Renal pelvis (tissue), 12 donors: ENCODE measurements around the gene KRTAP5-4. TPM values are rescaled to one million over a fixed set of nuclear protein-coding genes. Genes with fewer than 3 reads are reported as not detected.
A peak's percentile ranks its signal among the peaks of the same experiment; 100 is the strongest.
"Not testable (repeated sequence)": the region's sequence is repeated elsewhere in the genome, so short reads cannot be mapped to it uniquely, and the experiment has no call there.

Experiments used
- DNase-seq: peaks from one replicate; pipeline ENCODE4 v3.0.0-alpha.2; 2013
- long read RNA-seq, 16 experiments: transcript quantifications; one replicate each; lab custom pipeline, GENCODE V29; 2026
- polyA plus RNA-seq, 3 donors: library from polyadenylated mRNA; unstranded; fragments of 120-200 nt; gene quantifications; one replicate each; pipeline ENCODE4 v1.2.1, GENCODE V29; 2013; ENCODE audit not compliant: insufficient read length in 3 of 3

The KRTAP5-4 gene, protein sequence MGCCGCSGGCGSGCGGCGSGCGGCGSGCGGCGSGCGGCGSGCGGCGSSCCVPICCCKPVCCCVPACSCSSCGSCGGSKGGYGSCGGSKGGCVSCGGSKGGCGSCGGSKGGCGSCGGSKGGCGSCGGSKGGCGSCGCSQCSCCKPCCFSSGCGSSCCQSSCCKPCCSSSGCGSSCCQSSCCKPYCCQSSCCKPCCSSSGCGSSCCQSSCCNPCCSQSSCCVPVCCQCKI
- polyA plus RNA-seq = not detected
- long read RNA-seq, donor 1 = 0 reads
- long read RNA-seq, donor 2 = 0 reads
- long read RNA-seq, donor 3 = 0 reads
- long read RNA-seq, donor 4 = 0 reads
- long read RNA-seq, donor 5 = 0 reads
- long read RNA-seq, donor 6 = 0 reads
- long read RNA-seq, donor 7 = 0 reads
- long read RNA-seq, donor 8, partial matches to known transcripts = 0 of 1 reads
- long read RNA-seq, donor 8, other reads (novel, unspliced or antisense) = 0 of 1 reads
- long read RNA-seq, donor 9 = 0 reads
- long read RNA-seq, donor 10 = 0 reads
- long read RNA-seq, donor 11 = 0 reads
- long read RNA-seq, donor 12 = 0 reads
- long read RNA-seq, donor 13 = 0 reads
- long read RNA-seq, donor 14 = 0 reads
- long read RNA-seq, donor 15 = 0 reads
- long read RNA-seq, donor 16 = 0 reads

DNA sequence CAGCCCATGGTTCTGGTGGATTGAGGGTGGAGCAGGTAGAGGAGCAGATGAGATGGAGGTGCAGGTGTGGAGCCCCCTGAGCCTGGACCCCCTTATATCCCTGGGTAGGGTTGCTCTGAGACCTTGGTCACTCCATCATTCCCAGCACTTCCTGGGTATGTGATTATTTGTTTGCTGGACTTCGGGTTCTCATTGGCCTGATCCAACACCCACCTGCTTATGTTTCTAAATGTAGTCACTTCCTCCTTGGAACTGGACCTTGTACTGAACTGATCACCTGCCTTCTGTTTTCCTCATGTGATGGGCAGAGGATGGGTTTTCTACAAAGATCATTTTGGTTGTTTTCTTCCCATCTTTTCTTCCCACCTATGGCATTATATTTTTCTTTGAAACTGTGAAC lies at the start of gene KRTAP5-4:
Gene KRTAP5-4, minus strand, starts transcription at position 53 of the 400 bp plus-strand sequence. Its CDS starts 45 bp downstream, at position 8.
- no peak for DNase-seq

DNA sequence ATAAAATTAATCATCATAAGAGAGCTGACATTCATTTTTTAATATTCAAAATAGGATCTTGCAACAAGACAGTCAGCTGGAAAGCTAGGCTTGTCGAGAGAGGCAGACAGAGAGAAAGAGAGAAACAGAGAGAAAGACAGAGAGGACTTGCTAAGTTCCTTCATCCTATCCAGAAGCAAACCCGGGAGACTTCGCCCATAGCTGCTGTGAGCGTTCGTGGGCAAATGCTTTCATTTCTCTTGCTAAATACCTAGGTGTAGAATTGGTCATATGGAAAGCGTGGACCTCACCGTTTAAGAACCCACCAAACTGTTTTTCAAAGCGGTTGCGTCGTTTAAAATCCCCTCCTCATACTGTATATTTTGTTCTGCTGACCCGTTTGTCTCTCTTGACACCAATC lies 49.7 kb upstream of the KRTAP5-4 start:
- no peak for DNase-seq

GRCh38 chr11:1670905-1671371 lies 49.0 kb upstream of the KRTAP5-4 start:
- no peak for DNase-seq

DNA sequence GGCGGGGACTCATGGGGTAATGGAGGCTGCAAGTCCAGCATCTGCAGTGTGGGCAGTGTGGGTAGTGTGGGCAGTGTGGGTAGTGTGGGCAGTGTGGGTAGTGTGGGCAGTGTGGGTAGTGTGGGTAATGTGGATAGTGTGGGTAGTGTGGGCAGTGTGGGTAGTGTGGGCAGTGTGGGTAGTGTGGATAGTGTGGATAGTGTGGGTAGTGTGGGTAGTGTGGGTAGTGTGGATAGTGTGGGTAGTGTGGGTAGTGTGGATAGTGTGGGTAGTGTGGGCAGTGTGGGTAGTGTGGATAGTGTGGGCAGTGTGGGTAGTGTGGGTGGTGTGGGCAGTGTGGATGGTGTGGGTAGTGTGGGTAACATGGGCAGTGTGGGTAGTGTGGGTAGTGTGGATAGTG lies 48.5 kb upstream of the KRTAP5-4 start:
- DNase-seq = not testable (repeated sequence)

DNA sequence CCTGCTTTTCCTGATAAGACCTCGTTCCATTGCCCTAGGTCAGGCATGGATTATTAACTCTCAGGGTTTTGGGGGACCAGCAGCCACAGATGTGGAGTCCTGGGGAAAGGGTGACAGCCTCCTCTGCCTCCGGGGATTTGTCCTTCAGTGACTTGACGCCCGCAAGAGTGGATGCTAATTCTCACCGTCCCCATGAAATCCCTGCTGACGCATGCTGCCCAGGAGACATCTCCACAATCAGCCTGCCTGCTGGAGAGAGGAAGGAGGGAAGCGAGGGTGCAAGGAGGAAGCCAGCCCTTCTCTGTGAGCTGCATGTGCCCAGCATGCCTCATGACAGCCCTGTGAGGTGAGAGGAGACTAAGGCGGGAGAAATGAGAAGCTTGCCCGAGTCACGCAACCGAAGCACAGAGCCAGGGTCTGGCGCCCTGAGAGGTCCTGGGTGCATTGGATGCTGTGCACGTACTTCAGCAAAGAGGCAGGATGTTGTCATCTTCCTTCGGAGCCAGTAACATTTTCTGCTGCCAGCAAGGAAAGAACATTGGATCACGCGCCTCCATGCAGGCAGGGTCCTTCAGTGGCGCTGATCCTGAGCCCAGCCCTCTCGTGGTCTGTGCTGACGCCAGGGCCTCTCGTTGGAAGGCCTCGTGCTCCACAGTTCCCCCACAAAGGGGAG lies 47.7 kb upstream of the KRTAP5-4 start:
- DNase-seq = no peak

GRCh38 chr11:1668911-1669473 lies 47.1 kb upstream of the KRTAP5-4 start:
- no peak for DNase-seq

- peak; percentile 77 for DNase-seq
These were observed 46.0 kb upstream of the KRTAP5-4 start for GRCh38 chr11:1667906-1668305.

GRCh38 chr11:1667121-1667850 lies 45.3 kb upstream of the KRTAP5-4 start:
- no peak for DNase-seq

GRCh38 chr11:1665313-1665712 lies 43.4 kb upstream of the KRTAP5-4 start:
- no peak for DNase-seq

GRCh38 chr11:1662699-1663283 lies 40.9 kb upstream of the KRTAP5-4 start:
- DNase-seq = not testable (repeated sequence)

GRCh38 chr11:1661454-1662269 lies 39.7 kb upstream of the KRTAP5-4 start:
- DNase-seq = not testable (repeated sequence)

DNA sequence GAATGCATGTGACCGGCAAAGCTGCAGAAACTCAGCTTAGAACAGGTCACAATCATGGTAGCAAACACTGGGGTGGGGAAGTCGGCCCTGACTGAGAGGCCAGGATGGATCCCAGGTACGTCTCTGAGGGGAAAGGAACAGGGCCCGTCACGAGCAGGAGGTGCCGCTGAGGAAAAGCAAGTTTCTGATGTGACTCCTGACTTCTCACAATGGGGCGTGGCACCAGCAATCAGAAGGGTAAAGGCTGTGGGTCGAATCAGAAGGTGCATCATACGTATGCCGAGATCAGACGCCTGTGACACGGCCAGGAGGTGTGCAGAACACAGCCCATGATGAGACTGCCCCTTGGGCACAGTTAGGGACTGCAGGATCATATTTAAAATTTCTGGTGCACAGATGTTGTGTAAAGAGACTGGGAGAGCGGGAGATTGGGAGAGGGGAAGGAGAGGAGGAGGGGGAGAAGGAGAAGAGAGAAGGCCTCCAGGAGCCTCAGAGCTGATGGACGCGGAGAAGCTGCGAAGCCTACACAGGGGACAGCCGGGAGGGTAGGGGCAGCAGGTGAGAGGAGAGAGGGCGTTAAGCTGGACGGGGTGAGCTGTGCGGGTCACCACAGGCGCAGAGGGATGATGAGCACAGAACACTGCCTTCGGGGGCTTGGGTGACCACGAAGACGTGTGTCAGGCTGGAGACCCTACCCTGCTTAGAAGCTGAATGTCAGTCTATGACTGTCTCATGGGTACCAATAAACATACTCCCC lies 38.4 kb upstream of the KRTAP5-4 start:
- DNase-seq = no peak

DNA sequence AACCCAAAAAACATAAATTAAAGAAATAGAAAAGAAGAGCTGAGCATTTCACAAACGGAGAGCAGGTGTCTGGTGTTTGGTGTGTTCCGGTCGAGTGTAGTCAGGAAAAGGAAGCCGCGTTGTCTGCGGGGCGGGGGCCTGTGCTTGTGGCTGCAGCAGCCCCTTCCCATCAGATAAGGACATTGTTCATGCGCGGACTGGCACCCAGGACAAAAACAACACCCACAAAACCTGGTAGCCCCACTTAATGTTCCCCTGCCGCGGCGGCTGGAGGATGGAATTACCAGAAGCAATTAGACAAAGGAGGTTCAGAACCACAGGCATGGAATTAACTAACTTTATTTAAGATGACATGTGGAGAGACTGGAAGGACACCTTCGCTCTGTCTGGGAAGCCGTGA lies 37.6 kb upstream of the KRTAP5-4 start:
- DNase-seq = no peak

DNA sequence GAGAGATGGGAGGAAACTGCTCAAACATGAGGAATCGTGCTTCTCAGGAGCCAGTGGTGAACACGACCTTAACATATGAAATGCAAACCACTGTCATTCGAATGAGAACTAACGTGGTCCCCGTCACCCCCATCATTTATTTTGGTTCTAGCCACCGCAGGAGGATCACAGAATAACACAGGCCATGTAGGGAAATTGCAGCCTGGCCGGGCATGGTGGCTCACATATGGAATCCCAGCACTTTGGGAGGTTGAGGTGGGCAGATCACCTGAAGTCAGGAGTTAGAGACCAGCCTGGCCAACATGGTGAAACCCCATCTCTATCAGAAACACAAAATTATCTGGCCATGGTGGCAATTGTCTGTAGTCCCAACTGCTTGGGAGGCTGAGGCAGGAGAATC lies 34.7 kb upstream of the KRTAP5-4 start:
- DNase-seq = no peak

DNA sequence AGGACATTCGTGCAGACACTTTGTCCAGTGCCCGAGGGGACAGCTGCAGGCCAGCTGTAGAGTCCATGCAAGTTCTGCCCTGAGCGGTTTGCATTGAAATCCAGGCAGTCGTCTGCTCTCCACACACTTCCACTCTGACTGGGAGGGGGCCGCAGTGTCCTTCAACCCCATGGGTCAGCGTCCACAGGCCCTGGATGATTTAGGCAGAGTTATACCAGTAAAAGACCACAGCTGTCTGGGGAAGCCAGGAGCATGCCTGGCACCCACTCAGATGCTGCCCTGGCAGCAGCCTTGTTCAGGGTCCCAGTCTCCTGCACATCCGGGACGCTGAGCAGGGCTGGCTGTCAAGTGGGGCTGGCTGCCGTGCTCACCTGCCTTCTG lies 34.1 kb upstream of the KRTAP5-4 start:
- no peak for DNase-seq

DNA sequence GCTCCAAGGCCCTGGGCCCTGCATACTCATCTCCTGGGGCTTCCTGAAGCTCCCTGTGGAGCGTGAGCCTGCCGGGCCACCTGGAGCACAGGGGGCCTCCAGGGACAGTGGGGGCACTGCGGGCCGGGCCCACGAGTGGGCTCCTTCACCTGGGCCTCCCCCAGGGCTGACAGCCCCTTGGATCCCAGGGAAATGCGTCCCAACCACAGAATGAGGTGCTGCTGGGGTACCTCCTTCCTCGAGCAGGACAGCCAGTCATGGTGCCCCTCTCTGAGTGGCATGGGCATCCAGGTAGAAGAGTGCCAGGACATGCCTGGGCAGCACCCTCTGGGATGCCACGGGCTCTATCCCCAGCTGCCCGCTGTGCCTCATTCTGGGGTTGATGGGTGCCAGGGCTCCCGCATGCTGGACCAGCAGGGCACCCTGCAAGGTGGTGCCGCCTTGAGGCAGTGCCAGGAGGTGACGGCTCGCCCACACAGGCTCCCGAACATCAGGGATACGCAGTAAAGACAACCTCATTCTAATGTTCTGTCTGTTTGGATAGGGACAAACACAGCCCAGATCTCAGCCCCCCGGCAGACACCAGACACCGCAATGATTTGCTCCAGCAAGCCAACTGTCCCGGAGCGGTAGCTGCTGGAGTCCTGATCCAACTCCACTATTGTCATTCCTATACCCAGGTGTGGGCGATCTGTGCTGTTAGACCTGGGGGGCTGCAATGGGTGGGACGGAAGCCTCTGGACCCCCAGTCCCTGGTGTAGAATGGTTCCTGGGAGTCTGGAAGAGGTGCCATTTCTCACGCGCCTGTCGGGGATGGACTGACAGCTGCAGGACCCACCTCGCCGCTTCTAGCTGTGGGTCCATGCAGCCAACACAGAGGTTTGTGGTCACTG lies 33.5 kb upstream of the KRTAP5-4 start:
- no peak for DNase-seq

DNA sequence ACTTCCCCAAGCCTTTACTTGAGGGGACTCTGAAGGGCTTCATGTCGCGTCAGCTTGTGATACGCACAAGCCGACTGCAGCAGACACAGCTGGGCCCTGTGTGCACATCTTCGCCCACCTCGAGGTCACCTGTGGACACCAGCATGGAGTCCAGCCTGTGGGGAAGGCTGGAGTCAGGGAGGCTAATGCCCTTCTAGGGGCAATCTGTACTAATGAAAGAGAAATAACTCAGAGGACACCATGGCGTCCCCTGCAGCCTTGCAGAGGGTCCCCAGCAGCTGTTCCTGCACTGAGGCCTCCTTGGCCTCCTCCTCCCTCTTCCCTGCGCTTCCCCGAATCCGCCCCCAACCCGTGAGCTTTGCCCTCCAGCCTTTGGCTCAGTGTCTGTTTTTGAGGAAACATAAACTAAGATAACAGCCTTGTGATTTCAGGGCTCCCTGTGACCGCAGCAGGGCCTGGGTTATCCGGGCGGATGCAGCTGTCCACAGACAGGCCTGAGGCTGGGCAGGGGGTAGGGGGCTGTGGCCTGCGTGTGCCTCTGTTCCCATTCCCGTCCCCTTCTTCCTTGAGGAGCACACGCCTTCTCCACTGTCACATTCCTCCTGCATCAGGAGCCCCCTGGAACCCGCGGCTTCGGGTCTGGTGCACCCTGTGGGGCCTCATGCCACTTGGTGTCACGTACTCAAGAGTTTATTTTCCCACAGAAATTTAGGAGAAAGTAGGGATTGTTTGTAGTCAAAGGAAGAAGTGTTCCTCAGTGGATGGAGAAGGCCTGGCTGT lies 32.6 kb upstream of the KRTAP5-4 start:
- DNase-seq = no peak
